Fibroblast of lung (primary cell): ENCODE measurements around the gene SLC16A7. TPM values are rescaled to one million over a fixed set of nuclear protein-coding genes. Genes with fewer than 3 reads are reported as not detected.

Source experiments
- DNase-seq, 2 donors: peaks; one replicate each; pipeline versions ENCODE4 v3.0.0 to v3.0.0-alpha.2; 2010; ENCODE audit warnings: low read depth in 2 of 2
- H2AFZ ChIP-seq: 2 replicates; pipeline ENCODE4 v1.5.1; 2012; ENCODE audit warnings: low read length, control low read depth, inconsistent platforms
- H3K27ac ChIP-seq: 2 replicates; pipeline ENCODE4 v1.5.1; 2011; ENCODE audit warnings: low read length, control low read depth; ENCODE audit not compliant: insufficient read depth
- H3K27me3 ChIP-seq: 2 replicates; pipeline ENCODE4 v1.5.1; 2011; ENCODE audit warnings: mild to moderate bottlenecking, low read length; ENCODE audit not compliant: control insufficient read depth, insufficient read depth
- H3K36me3 ChIP-seq: 2 replicates; pipeline ENCODE4 v1.5.1; 2011; ENCODE audit warnings: low read length; ENCODE audit not compliant: control insufficient read depth, insufficient read depth
- H3K4me1 ChIP-seq: 2 replicates; pipeline ENCODE4 v1.5.1; 2011; ENCODE audit warnings: low read length; ENCODE audit not compliant: control insufficient read depth, insufficient read depth; ENCODE audit errors: extremely low read depth
- H3K4me2 ChIP-seq: 2 replicates; pipeline ENCODE4 v1.5.1; 2011; ENCODE audit warnings: low read length, control low read depth; ENCODE audit not compliant: insufficient read depth; ENCODE audit errors: extremely low read depth
- H3K4me3 ChIP-seq, 4 experiments: fragments of 200-600 bp in 1 of 4; sonication (generic) in 1 of 4; replicated peaks in 1 of 4; 2 replicates each; pipeline ENCODE4 v1.5.1; 2011 to 2016; ENCODE audit warnings: low read length in 4 of 4, low read depth in 3 of 4, mild to moderate bottlenecking in 3 of 4, control low read depth in 2 of 4, inconsistent platforms in 1 of 4, mixed read lengths in 1 of 4; ENCODE audit not compliant: insufficient read depth in 1 of 4; ENCODE audit errors: control extremely low read depth in 1 of 4
- H3K79me2 ChIP-seq: 2 replicates; pipeline ENCODE4 v1.5.1; 2012; ENCODE audit warnings: mild to moderate bottlenecking, low read length, inconsistent platforms; ENCODE audit not compliant: control insufficient read depth, insufficient read depth
- H3K9ac ChIP-seq: 2 replicates; pipeline ENCODE4 v1.5.1; 2011; ENCODE audit warnings: mild to moderate bottlenecking, low read length, control low read depth; ENCODE audit not compliant: insufficient read depth
- H3K9me3 ChIP-seq: 2 replicates; pipeline ENCODE4 v1.5.1; 2012; ENCODE audit warnings: low read depth, low read length; ENCODE audit not compliant: control insufficient read depth, insufficient read depth
- H4K20me1 ChIP-seq: 2 replicates; pipeline ENCODE4 v1.5.1; 2011; ENCODE audit warnings: low read length; ENCODE audit not compliant: control insufficient read depth, insufficient read depth; ENCODE audit errors: extremely low read depth
- EZH2 ChIP-seq: IDR thresholded peaks from 2 replicates; pipeline ENCODE4 v1.5.1; 2012; ENCODE audit warnings: low read length, control low read depth, mild to moderate bottlenecking; ENCODE audit errors: missing control alignments
- polyA plus RNA-seq, 2 donors: library from polyadenylated mRNA; depleted of rRNA in 1 of 2; stranded (reverse) in 1 of 2; unstranded in 1 of 2; fragments of >200 nt; gene quantifications; 2 replicates each; pipeline ENCODE4 v1.2.1, GENCODE V29; 2011 to 2012; ENCODE audit warnings: missing spikeins in 1 of 2
- total RNA-seq: library from RNA; depleted of rRNA; stranded (reverse); fragments of >200 nt; gene quantifications from 2 replicates; pipeline ENCODE4 v1.2.1, GENCODE V29; 2014
- TF ChIP-seq, protein P1 (sequence below), 2 donors: IDR thresholded peaks in 1 of 2; conservative IDR thresholded peaks in 1 of 2; 1 replicate in 1 of 2; 2 replicates in 1 of 2; pipeline ENCODE4 v1.5.1; 2011 to 2012; ENCODE audit warnings: low read length in 2 of 2, control low read depth in 1 of 2, inconsistent platforms in 1 of 2, low read depth in 1 of 2, mild to moderate bottlenecking in 1 of 2

The SLC16A7 gene
- total and polyA plus RNA-seq, 2 donors (not counting 1 experiment from before 2014, with no cell fraction given) = 40.2 to 110 TPM

DNA sequence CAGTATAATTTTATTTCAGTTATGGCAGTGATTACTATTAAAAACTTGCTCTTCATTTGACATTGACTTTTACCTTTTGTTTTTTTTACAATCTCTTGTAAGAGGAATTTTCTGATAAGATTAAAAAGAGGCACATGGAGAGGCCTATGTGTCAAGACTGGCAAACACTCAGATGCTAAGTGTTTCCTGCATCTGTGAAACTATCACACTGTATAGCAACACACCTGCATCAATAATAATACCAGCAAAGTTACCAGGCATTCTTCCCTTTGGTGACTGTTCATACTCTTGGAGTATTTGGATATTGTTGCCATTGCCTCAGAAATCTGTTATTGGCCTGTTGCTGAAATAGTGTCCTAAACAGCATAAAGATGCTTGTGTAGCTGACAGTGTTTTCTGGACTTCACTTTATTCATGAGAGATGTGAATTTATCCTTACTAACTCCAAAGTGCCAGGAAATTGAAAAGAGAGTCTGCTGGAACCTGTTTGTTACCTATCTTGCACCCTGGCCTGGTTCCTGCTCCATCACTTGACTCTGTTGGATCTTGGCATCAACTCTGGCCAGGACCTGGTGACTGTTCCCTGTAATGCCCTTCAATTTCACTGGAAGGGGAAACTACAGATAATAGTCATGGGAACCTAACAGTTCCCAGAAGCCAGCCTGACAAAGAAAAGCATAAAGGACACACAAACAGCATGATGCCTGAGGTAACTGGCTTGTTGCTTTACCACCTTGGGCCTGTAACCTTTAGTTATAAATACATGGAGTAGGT lies 19.8 kb downstream of the SLC16A7 start:
- Histone ChIP-seq H3K79me2 (no peaks in the 10 kb centered on the region), H3K9ac (no peak overlapping the region), H3K4me3 (no peak overlapping the region), H3K27ac (no peak overlapping the region), H3K4me1 (no peaks in the 10 kb centered on the region), H3K36me3 (peaks cover 2% of the 10 kb centered on the region), H4K20me1 (no peaks in the 10 kb centered on the region), H3K9me3 (no peaks in the 10 kb centered on the region), H3K27me3 (no peaks in the 10 kb centered on the region), H3K4me2 (no peak overlapping the region), H2AFZ (no peak overlapping the region)
- TF ChIP-seq, protein P1, sequence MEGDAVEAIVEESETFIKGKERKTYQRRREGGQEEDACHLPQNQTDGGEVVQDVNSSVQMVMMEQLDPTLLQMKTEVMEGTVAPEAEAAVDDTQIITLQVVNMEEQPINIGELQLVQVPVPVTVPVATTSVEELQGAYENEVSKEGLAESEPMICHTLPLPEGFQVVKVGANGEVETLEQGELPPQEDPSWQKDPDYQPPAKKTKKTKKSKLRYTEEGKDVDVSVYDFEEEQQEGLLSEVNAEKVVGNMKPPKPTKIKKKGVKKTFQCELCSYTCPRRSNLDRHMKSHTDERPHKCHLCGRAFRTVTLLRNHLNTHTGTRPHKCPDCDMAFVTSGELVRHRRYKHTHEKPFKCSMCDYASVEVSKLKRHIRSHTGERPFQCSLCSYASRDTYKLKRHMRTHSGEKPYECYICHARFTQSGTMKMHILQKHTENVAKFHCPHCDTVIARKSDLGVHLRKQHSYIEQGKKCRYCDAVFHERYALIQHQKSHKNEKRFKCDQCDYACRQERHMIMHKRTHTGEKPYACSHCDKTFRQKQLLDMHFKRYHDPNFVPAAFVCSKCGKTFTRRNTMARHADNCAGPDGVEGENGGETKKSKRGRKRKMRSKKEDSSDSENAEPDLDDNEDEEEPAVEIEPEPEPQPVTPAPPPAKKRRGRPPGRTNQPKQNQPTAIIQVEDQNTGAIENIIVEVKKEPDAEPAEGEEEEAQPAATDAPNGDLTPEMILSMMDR (conservative IDR thresholded peaks at IDR 0.05 in 1 of 2, IDR thresholded peaks at IDR 0.05 in 1 of 2; ENCODE audit: low read depth in 1 of 2, low read length in 2 of 2) = no peak
- no peak for TF ChIP-seq EZH2
- DNase-seq = no peak

DNA sequence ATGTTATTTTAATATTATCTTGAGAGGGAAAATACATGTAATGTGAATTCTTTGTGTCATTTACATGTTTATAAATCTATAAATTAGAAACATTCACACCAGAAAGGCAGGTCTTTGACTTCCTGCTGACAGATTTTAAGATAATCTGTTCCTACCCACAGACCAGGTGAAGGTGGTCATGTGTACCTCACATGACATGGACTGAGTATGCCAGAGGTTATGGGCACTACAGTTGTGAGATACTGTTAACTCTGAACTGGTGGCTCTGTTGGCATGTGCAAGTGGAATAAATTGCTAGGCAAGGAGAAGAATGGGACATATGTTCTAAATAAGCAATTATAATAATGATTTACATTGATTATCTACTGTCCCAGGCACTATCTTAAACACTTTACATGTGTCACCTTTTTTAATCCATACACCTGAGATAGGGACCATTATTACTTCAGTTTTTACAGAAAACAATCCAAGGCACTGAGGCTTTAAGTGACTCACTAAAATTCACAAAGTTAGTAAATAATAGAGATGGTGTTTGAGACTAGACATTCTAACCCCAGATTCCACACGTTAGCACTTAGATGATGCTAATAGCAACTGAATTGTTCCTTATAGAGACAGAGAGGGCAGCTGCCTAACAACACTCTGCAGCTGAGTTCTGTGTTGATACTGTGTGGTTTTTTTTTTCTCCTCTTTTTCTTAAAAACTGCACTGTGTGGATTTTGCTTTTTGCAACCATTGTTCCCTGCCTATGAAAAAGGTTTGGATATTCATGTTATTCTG lies 23.8 kb downstream of the SLC16A7 start:
- H3K9ac ChIP-seq = no peak overlapping the region
- no peak overlapping the region for H3K27ac ChIP-seq
- H3K36me3 ChIP-seq = no peaks in the 10 kb centered on the region
- H3K4me2 ChIP-seq = no peak overlapping the region
- H3K4me1 ChIP-seq = no peaks in the 10 kb centered on the region
- no peak overlapping the region for H3K4me3 ChIP-seq
- TF ChIP-seq EZH2 = no peak
- TF ChIP-seq, protein P1 (conservative IDR thresholded peaks at IDR 0.05 in 1 of 2, IDR thresholded peaks at IDR 0.05 in 1 of 2; ENCODE audit: low read depth in 1 of 2, low read length in 2 of 2) = no peak
- H4K20me1 ChIP-seq = no peaks in the 10 kb centered on the region
- H3K9me3 ChIP-seq = no peaks in the 10 kb centered on the region
- no peak overlapping the region for H2AFZ ChIP-seq
- DNase-seq = no peak
- H3K27me3 ChIP-seq = no peaks in the 10 kb centered on the region
- H3K79me2 ChIP-seq = no peaks in the 10 kb centered on the region

DNA sequence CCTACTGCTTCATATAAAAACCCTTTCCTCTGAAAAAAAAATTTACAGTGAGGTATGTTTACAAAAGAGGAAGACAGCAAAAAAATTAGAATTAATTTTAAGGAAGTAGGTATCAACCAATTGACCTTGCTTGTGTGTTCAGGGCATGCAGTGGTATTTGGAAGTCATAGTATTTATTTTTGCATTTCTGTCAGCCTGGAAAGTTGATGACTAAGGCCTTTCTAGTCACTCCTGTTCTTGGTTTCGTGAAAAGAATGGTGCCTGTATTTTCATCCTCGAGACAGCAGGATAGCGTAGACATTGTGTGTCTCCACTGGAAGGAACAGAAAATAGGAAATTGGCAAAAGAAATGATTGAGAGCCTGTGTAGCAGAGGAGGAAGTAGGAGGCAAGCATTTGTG lies 24.5 kb downstream of the SLC16A7 start:
- no peak overlapping the region for H3K9ac ChIP-seq
- no peaks in the 10 kb centered on the region for H3K79me2 ChIP-seq
- no peak overlapping the region for H3K4me3 ChIP-seq
- H3K27ac ChIP-seq = no peak overlapping the region
- DNase-seq = no peak
- H3K36me3 ChIP-seq = no peaks in the 10 kb centered on the region
- H3K27me3 ChIP-seq = no peaks in the 10 kb centered on the region
- no peaks in the 10 kb centered on the region for H4K20me1 ChIP-seq
- H3K4me2 ChIP-seq = no peak overlapping the region
- no peaks in the 10 kb centered on the region for H3K4me1 ChIP-seq
- no peak overlapping the region for H2AFZ ChIP-seq
- no peak for TF ChIP-seq EZH2
- TF ChIP-seq, protein P1 (conservative IDR thresholded peaks at IDR 0.05 in 1 of 2, IDR thresholded peaks at IDR 0.05 in 1 of 2; ENCODE audit: low read depth in 1 of 2, low read length in 2 of 2) = no peak
- H3K9me3 ChIP-seq = no peaks in the 10 kb centered on the region
